NCI-H146 treated with DMSO at 0.1 percent for 48 hours (cell line): Measurements from ENCODE around the gene BCL7C.
A peak's percentile ranks its signal among the peaks of the same experiment; 100 is the strongest.
"Not testable (repeated sequence)": the region's sequence is repeated elsewhere in the genome, so short reads cannot be mapped to it uniquely, and the experiment has no call there.

Experiments used
- DNase-seq: peaks from one replicate; lab custom pipeline; 2025; ENCODE audit not compliant: unreplicated experiment; lab: John Stamatoyannopoulos, UW

The BCL7C gene

GRCh38 chr16:30896261-30896888 is 2.5 kb upstream of the BCL7C start, which contains the start of gene CTF1:
Gene CTF1, plus strand, starts transcription at chr16:30896614. Its CDS starts 30 bp downstream, at chr16:30896644.
- DNase-seq: no peak

- DNase-seq: no peak
Observed at GRCh38 chr16:30895627-30896260, 1.9 kb upstream of the BCL7C start.

GRCh38 chr16:30894540-30895368 is 877 bp upstream of the BCL7C start:
- no peak for DNase-seq

- DNase-seq: no peak
Observed at GRCh38 chr16:30893417-30893743, 497 bp downstream of the BCL7C start.

GRCh38 chr16:30892670-30893416 is 1.0 kb downstream of the BCL7C start:
- no peak for DNase-seq

- not testable (repeated sequence) for DNase-seq
Observed at GRCh38 chr16:30891043-30891823, 2.6 kb downstream of the BCL7C start.

- no peak for DNase-seq
Observed at GRCh38 chr16:30889721-30890120, 4.2 kb downstream of the BCL7C start.

GRCh38 chr16:30888856-30889499 is 4.9 kb downstream of the BCL7C start:
- no peak for DNase-seq

- DNase-seq: no peak
Observed at GRCh38 chr16:30887927-30888326, 6.0 kb downstream of the BCL7C start.

- DNase-seq: no peak
Observed at GRCh38 chr16:30886145-30886544, 7.7 kb downstream of the BCL7C start.

GRCh38 chr16:30885196-30885595 is 8.7 kb downstream of the BCL7C start:
- DNase-seq: no peak

- no peak for DNase-seq
Observed at GRCh38 chr16:30884760-30885159, 9.1 kb downstream of the BCL7C start.

- peak; percentile 17 for DNase-seq
Observed at GRCh38 chr16:30882429-30883310, 11.2 kb downstream of the BCL7C start.

GRCh38 chr16:30876867-30877266 is 17.0 kb downstream of the BCL7C start:
- DNase-seq: peak; percentile 23

- DNase-seq: peak; percentile 47
Observed at GRCh38 chr16:30875871-30876801, 17.7 kb downstream of the BCL7C start.

GRCh38 chr16:30874821-30875717 is 18.8 kb downstream of the BCL7C start:
- DNase-seq: peak; percentile 85

- DNase-seq: no peak
Observed at GRCh38 chr16:30874244-30874820, 19.5 kb downstream of the BCL7C start.
